ENCODE data around the gene PIK3C3. TPM values are rescaled to one million over a fixed set of nuclear protein-coding genes. Genes with fewer than 3 reads are reported as not detected.

The PIK3C3 gene
- total and polyA plus RNA-seq, 12 donors, result 24.4 to 87.6 (median 64.3) TPM

GRCh38 chr18:42074704-42075103 lies 119.7 kb downstream of the PIK3C3 start:
- intact Hi-C loops (cut with DNase I), result no loop called here
- 84 to 89% (median 87%) methylated on average over 3 of the region's 3 CpGs for WGBS, 4 donors
- Histone ChIP-seq H3K36me3 (replicated peaks in 1 of 2) (no peaks in the 10 kb centered on the region), H3K4me3 (no peak overlapping the region), H3K9me3 (replicated peaks in 1 of 3) (no peaks in the 10 kb centered on the region), H3K27ac (no peak overlapping the region), H3K4me1 (replicated peaks in 1 of 2) (no peaks in the 10 kb centered on the region), H3K27me3 (no peaks in the 10 kb centered on the region)
- TF ChIP-seq POLR2A (IDR thresholded peaks at IDR 0.05) (no peak), CTCF (IDR thresholded peaks at IDR 0.05) (no peak)
- no peak for DNase-seq

- Histone ChIP-seq H3K4me3 (no peak overlapping the region), H3K27me3 (no peaks in the 10 kb centered on the region), H3K9me3 (replicated peaks in 1 of 3) (no peaks in the 10 kb centered on the region), H3K27ac (no peak overlapping the region), H3K36me3 (replicated peaks in 1 of 2) (peaks cover 0 to 5% of the 10 kb centered on the region in 2 donors), H3K4me1 (replicated peaks in 1 of 2) (peaks cover 0 to 4% of the 10 kb centered on the region in 2 donors)
- no peak for DNase-seq
- TF ChIP-seq POLR2A (IDR thresholded peaks at IDR 0.05) (no peak), CTCF (IDR thresholded peaks at IDR 0.05) (no peak)
- intact Hi-C loops (cut with DNase I), result no loop called here
- 80 to 90% (median 84%) methylated on average over 2 of the region's 2 CpGs for WGBS, 4 donors
Observed at GRCh38 chr18:42078711-42079110, 123.7 kb downstream of the PIK3C3 start.

GRCh38 chr18:42080340-42080739 lies 125.3 kb downstream of the PIK3C3 start:
- Histone ChIP-seq H3K4me3 (no peak overlapping the region), H3K27ac (peak overlapping the region in 2 of 5 donors; percentile 27 to 43), H3K9me3 (replicated peaks in 1 of 3) (no peaks in the 10 kb centered on the region), H3K4me1 (replicated peaks in 1 of 2) (peaks cover 0 to 4% of the 10 kb centered on the region in 2 donors), H3K27me3 (no peaks in the 10 kb centered on the region), H3K36me3 (replicated peaks in 1 of 2) (peaks cover 0 to 5% of the 10 kb centered on the region in 2 donors)
- intact Hi-C loops (cut with DNase I), result no loop called here
- TF ChIP-seq CTCF (IDR thresholded peaks at IDR 0.05) (no peak), POLR2A (IDR thresholded peaks at IDR 0.05) (no peak)
- no peak for DNase-seq
- 46 to 57% (median 54%) methylated on average over 3 of the region's 3 CpGs for WGBS, 4 donors

- Histone ChIP-seq H3K27me3 (no peaks in the 10 kb centered on the region), H3K4me3 (no peak overlapping the region), H3K9me3 (replicated peaks in 1 of 3) (no peaks in the 10 kb centered on the region), H3K36me3 (replicated peaks in 1 of 2) (peaks cover 0 to 5% of the 10 kb centered on the region in 2 donors), H3K4me1 (replicated peaks in 1 of 2) (peaks cover 4 to 8% of the 10 kb centered on the region in 2 donors), H3K27ac (no peak overlapping the region)
- 90 to 93% (median 93%) methylated on average over 4 of the region's 4 CpGs for WGBS, 4 donors
- intact Hi-C loops (cut with DNase I), result no loop called here
- no peak for DNase-seq
- no peak for TF ChIP-seq CTCF (IDR thresholded peaks at IDR 0.05)
- no peak for TF ChIP-seq POLR2A (IDR thresholded peaks at IDR 0.05)
Observed at GRCh38 chr18:42082415-42083234, 127.6 kb downstream of the PIK3C3 start.

Data from adrenal gland (tissue), 12 donors.